HepG2 (cell line): ENCODE measurements around the gene EFNA2. TPM values are rescaled to one million over a fixed set of nuclear protein-coding genes. Genes with fewer than 3 reads are reported as not detected.

Source experiments
- ARNTL ChIP-seq: sonication (generic); formaldehyde crosslinking; IDR thresholded peaks from 2 replicates; pipeline ENCODE4 v1.4.0; 2020; ENCODE audit warnings: mild to moderate bottlenecking, missing genetic modification reagents
- MBD4 ChIP-seq: IDR thresholded peaks from 2 replicates; pipeline ENCODE4 v1.6.1; 2012; ENCODE audit warnings: low read length, inconsistent platforms, borderline replicate concordance
- MIER2 ChIP-seq: IDR thresholded peaks from 2 replicates; pipeline ENCODE4 v1.6.1; 2016; ENCODE audit warnings: missing biosample characterization, missing genetic modification reagents
- PAF1 ChIP-seq: IDR thresholded peaks from 2 replicates; pipeline ENCODE4 v1.6.1; 2016; ENCODE audit warnings: missing genetic modification reagents, missing compliant biosample characterization
- PCBP2 ChIP-seq: fragments of 200-400 bp; formaldehyde crosslinking; optimal IDR thresholded peaks from 2 replicates; pipeline ENCODE3; 2018; ENCODE audit warnings: low read length, low read depth; ENCODE audit not compliant: poor library complexity, severe bottlenecking
- SALL1 ChIP-seq: sonication (generic); formaldehyde crosslinking; IDR thresholded peaks from 2 replicates; pipeline ENCODE4 v1.8.0; 2022; ENCODE audit warnings: mild to moderate bottlenecking, missing genetic modification reagents
- STAT6 ChIP-seq: sonication (generic); formaldehyde crosslinking; IDR thresholded peaks from 2 replicates; pipeline ENCODE4 v1.4.0; 2020; ENCODE audit warnings: missing genetic modification reagents, mild to moderate bottlenecking, borderline replicate concordance
- ZNF10 ChIP-seq: sonication (generic); formaldehyde crosslinking; IDR thresholded peaks from 2 replicates; pipeline ENCODE4 v1.4.0; 2020; ENCODE audit warnings: mild to moderate bottlenecking, low read depth, missing genetic modification reagents, borderline replicate concordance
- ZNF180 ChIP-seq: sonication (generic); formaldehyde crosslinking; IDR thresholded peaks from 2 replicates; pipeline ENCODE4 v1.4.0; 2020; ENCODE audit warnings: low read depth, missing genetic modification reagents, borderline replicate concordance
- ZNF274 ChIP-seq: sonication (generic); formaldehyde crosslinking; IDR thresholded peaks from 2 replicates; pipeline ENCODE4 v1.5.1; 2020; ENCODE audit warnings: mild to moderate bottlenecking, missing genetic modification reagents
- ZNF343 ChIP-seq: sonication (generic); formaldehyde crosslinking; IDR thresholded peaks from 2 replicates; pipeline ENCODE4 v1.4.0; 2020; ENCODE audit warnings: mild to moderate bottlenecking, missing genetic modification reagents
- ZNF407 ChIP-seq: sonication (generic); formaldehyde crosslinking; IDR thresholded peaks from one replicate; pipeline ENCODE4 v1.5.1; 2020; ENCODE audit warnings: mild to moderate bottlenecking, missing genetic modification reagents; ENCODE audit errors: not compliant biosample characterization
- ZNF512B ChIP-seq: sonication (generic); formaldehyde crosslinking; IDR thresholded peaks from 2 replicates; pipeline ENCODE4 v1.5.1; 2020; ENCODE audit warnings: missing genetic modification reagents, mild to moderate bottlenecking, borderline replicate concordance
- ZNF644 ChIP-seq: IDR thresholded peaks from 2 replicates; pipeline ENCODE4 v1.6.1; 2016; ENCODE audit warnings: low read depth
- ZSCAN20 ChIP-seq: sonication (generic); formaldehyde crosslinking; IDR thresholded peaks from 2 replicates; pipeline ENCODE4 v1.4.0; 2020; ENCODE audit warnings: missing genetic modification reagents, mild to moderate bottlenecking, borderline replicate concordance
- polyA plus RNA-seq, 8 experiments: library from polyadenylated mRNA; depleted of rRNA in 3 of 8; stranded (reverse) in 7 of 8; unstranded in 1 of 8; fragments of >200 nt; fragmentation: Illumina TruSeq in 4 of 8; extraction: Trizol in 4 of 8; gene quantifications; 2 replicates each; pipeline versions ENCODE4 v1.2.1 to v1.2.3, GENCODE V29; 2011 to 2016; ENCODE audit warnings: low read depth in 4 of 8, missing spikeins in 1 of 8, mixed read lengths in 1 of 8; ENCODE audit not compliant: insufficient read depth in 1 of 8
- total RNA-seq, 5 experiments: library from RNA; depleted of rRNA; stranded (reverse); fragments of >200 nt; fragmentation: Illumina TruSeq; extraction: Trizol; gene quantifications; 2 replicates each; pipeline ENCODE4 v1.2.3, GENCODE V29; 2016; ENCODE audit warnings: low read depth in 1 of 5

The EFNA2 gene
- total and polyA plus RNA-seq, 2 of the 13 experiments (the other 11 are each of a cell fraction or from before 2014, with no cell fraction given): 6.0 to 9.9 TPM

GRCh38 chr19:1304197-1304924, 18.7 kb downstream of the EFNA2 start (continued):
- TF ChIP-seq STAT6 (CRISPR knock-in tag): no peak
- TF ChIP-seq ZSCAN20: no peak
- no peak for TF ChIP-seq ZNF180 (CRISPR knock-in tag)
- TF ChIP-seq ZNF343: no peak
- no peak for TF ChIP-seq ZNF10 (CRISPR knock-in tag)
- no peak for TF ChIP-seq ZNF644 (CRISPR knock-in tag)
- TF ChIP-seq MBD4: no peak
- peak; percentile 50; the same call in 1 of the 2 replicates for TF ChIP-seq ARNTL (CRISPR knock-in tag)
- TF ChIP-seq PAF1 (CRISPR knock-in tag): no peak
- TF ChIP-seq SALL1 (CRISPR knock-in tag): peak; percentile 64
- TF ChIP-seq MIER2 (CRISPR knock-in tag): no peak
- TF ChIP-seq ZNF407 (CRISPR knock-in tag): peak; percentile 25
- no peak for TF ChIP-seq ZNF274 (CRISPR knock-in tag)
- no peak for TF ChIP-seq ZNF512B (CRISPR knock-in tag)
- TF ChIP-seq PCBP2: no peak
